Measurements from ENCODE around the gene FAM13B.
A peak's percentile ranks its signal among the peaks of the same experiment; 100 is the strongest.

FAM13B gene

DNA sequence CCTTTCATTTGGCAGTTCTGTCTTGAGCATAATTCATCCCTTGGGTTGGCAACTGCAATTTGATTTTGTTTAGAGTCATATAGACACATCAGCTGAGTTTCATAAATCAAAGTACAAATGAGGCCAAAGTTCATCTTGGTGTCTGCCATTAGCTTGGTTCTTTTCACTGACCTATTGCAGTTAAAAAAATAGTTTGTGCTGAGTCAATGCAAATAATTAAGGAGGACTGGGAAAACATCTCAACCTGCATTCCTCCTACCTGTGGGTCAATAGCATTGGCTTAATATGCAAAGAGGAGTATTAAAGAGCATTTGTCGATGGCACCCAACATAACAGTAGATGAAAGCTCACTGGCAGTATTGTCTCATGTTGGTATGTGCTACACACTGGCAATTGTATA lies 142.0 kb downstream of the FAM13B start:
- DNase-seq = no peak

DNA sequence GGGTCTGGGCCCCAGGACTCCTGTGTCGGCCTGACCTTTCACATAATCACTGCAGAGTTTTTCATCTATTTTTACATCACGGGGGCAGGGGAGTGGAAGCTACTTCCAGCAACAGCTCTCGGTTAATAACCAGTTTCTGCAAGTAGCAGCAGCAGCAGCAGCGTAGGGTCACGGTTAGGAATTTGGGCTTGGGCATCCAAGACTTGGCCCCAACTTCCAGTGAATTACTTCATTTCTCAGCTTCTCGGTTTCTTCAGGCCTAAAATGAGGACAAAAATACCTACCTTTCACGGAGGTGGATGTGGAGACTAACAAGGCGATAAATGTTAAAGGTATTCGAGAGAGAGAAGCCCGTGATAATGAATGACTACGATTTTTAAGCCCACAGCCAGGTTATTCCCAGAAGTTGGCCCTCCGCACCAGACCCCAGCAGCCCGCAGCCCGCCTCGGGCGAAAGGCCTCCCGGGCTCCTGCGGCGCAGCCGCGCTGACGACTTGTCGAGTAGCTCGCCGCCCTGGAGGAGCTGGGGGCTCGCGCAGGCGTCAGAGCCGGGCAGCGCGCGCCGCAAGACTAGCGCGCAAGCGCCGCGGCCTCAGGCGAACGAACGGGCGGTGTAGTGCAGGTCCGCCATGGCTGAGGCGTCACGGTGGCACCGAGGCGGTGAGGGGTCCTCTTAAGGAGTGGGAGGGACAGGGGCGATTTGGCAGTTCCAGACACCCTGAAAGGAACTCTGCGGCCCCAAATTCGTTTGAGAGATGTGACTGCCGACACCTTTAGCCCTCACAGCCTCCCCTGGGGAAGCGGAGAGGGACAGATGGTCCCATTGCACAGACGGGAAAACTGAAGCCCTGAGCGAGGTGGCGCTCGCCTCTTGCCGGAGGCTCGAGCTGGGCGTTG lies 143.8 kb downstream of the FAM13B start, which contains the start of gene PKD2L2:
Gene PKD2L2, plus strand, starts transcription at position 595 of the 897 bp plus-strand sequence. Its CDS starts 35 bp downstream, at position 630.
- peak; percentile 90 for DNase-seq

DNA sequence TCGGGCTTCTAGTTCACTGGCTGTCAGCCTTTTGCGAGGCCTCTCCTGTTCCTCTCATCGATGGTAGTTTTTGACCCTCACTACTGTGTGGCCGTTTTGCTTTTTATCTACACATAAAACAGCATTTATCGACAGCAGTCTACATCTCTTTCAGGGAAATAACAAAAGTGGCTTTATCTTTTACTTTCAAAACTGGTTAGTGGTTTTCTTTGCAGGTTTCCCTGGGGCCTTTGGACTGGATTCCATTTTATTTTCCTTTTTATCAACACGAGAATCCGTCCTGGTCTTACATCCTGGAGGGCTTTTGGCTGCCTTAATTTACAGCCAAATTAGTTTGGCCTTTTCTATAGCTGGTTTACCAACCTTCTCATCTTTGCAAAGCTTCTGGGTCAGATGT lies 144.4 kb downstream of the FAM13B start:
- peak; percentile 7 for DNase-seq
